ENCODE measurements around the gene ZNRF1. TPM values are rescaled to one million over a fixed set of nuclear protein-coding genes. Genes with fewer than 3 reads are reported as not detected.
A peak's percentile ranks its signal among the peaks of the same experiment; 100 is the strongest.

The ZNRF1 gene
- total RNA-seq, 2 donors from 2014 or later: 44.9 to 46.1 TPM

GRCh38 chr16:75110637-75111513 lies 112.1 kb downstream of the ZNRF1 start:
- peak; percentile 91 for TF ChIP-seq CTCF (conservative IDR thresholded peaks at IDR 0.05)
- Histone ChIP-seq H3K4me1 (ENCODE audit: control insufficient read depth, insufficient read depth, low read length) (no peaks in the 10 kb centered on the region), H3K27ac (ENCODE audit: low read depth, low read length) (peak overlapping the region; percentile 60), H3K4me3 (ENCODE audit: low read length) (no peak overlapping the region), H3K27me3 (ENCODE audit: control insufficient read depth, insufficient read depth, low read length, poor library complexity, severe bottlenecking) (no peaks in the 10 kb centered on the region), H3K9me3 (ENCODE audit: control insufficient read depth, low read length) (no peaks in the 10 kb centered on the region), H3K36me3 (ENCODE audit: control insufficient read depth, insufficient read depth, low read length) (no peaks in the 10 kb centered on the region), H3K9ac (ENCODE audit: extremely low read depth, low read length, poor library complexity, severe bottlenecking) (no peak overlapping the region)
- peak; percentile 96 for DNase-seq
- 37 to 51% methylated on average over 13 to 28 of the region's 28 CpGs for WGBS, 2 experiments (ENCODE audit: insufficient coverage in 1 of 2, insufficient read length in 1 of 2)
- Mint-ChIP-seq H3K4me1 (peaks cover 25% of the 10 kb centered on the region), H3K27ac (peak overlapping the region; percentile 87), H3K9me3 (no peaks in the 10 kb centered on the region), H3K36me3 (ENCODE audit: low read depth) (peaks cover 10% of the 10 kb centered on the region), H3K27me3 (ENCODE audit: insufficient read depth) (no peaks in the 10 kb centered on the region), H3K4me3 (peak overlapping the region; percentile 23)

- H3K27ac Mint-ChIP-seq: no peak overlapping the region
- 58 to 70% methylated on average over 4 to 7 of the region's 7 CpGs for WGBS, 2 experiments (ENCODE audit: insufficient coverage in 1 of 2, insufficient read length in 1 of 2)
- TF ChIP-seq CTCF (conservative IDR thresholded peaks at IDR 0.05): peak; percentile 1
- Histone ChIP-seq H3K9ac (ENCODE audit: extremely low read depth, low read length, poor library complexity, severe bottlenecking) (no peak overlapping the region), H3K27me3 (ENCODE audit: control insufficient read depth, insufficient read depth, low read length, poor library complexity, severe bottlenecking) (no peaks in the 10 kb centered on the region), H3K4me3 (ENCODE audit: low read length) (no peak overlapping the region), H3K36me3 (ENCODE audit: control insufficient read depth, insufficient read depth, low read length) (no peaks in the 10 kb centered on the region), H3K9me3 (ENCODE audit: control insufficient read depth, low read length) (no peaks in the 10 kb centered on the region), H3K27ac (ENCODE audit: low read depth, low read length) (no peak overlapping the region), H3K4me1 (ENCODE audit: control insufficient read depth, insufficient read depth, low read length) (no peaks in the 10 kb centered on the region)
- peaks cover 29% of the 10 kb centered on the region for H3K4me1 Mint-ChIP-seq
- H3K27me3 Mint-ChIP-seq (ENCODE audit: insufficient read depth): no peaks in the 10 kb centered on the region
- no peak overlapping the region for H3K4me3 Mint-ChIP-seq
- no peak for DNase-seq
- peaks cover 8% of the 10 kb centered on the region for H3K36me3 Mint-ChIP-seq (ENCODE audit: low read depth)
- peaks cover under 1% of the 10 kb centered on the region for H3K9me3 Mint-ChIP-seq
Observed at GRCh38 chr16:75111514-75111940, 112.7 kb downstream of the ZNRF1 start.

- Mint-ChIP-seq H3K27me3 (ENCODE audit: insufficient read depth) (no peaks in the 10 kb centered on the region), H3K4me3 (no peak overlapping the region)
Observed at GRCh38 chr16:75111961-75112733, 113.3 kb downstream of the ZNRF1 start.

More at GRCh38 chr16:75111961-75112733, 113.3 kb downstream of the ZNRF1 start:
- DNase-seq: peak; percentile 70
- H3K27ac Mint-ChIP-seq: peak overlapping the region; percentile 26
- H3K9me3 ChIP-seq (ENCODE audit: control insufficient read depth, low read length): no peaks in the 10 kb centered on the region
- H3K36me3 ChIP-seq (ENCODE audit: control insufficient read depth, insufficient read depth, low read length): no peaks in the 10 kb centered on the region
- H3K9me3 Mint-ChIP-seq: peaks cover 6% of the 10 kb centered on the region
- no peak overlapping the region for H3K9ac ChIP-seq (ENCODE audit: extremely low read depth, low read length, poor library complexity, severe bottlenecking)
- no peak overlapping the region for H3K4me3 ChIP-seq (ENCODE audit: low read length)
- 91 to 96% methylated on average over 18 to 26 of the region's 26 CpGs for WGBS, 2 experiments (ENCODE audit: insufficient coverage in 1 of 2, insufficient read length in 1 of 2)
- no peaks in the 10 kb centered on the region for H3K27me3 ChIP-seq (ENCODE audit: control insufficient read depth, insufficient read depth, low read length, poor library complexity, severe bottlenecking)
- H3K27ac ChIP-seq (ENCODE audit: low read depth, low read length): no peak overlapping the region
- H3K4me1 Mint-ChIP-seq: peaks cover 29% of the 10 kb centered on the region
- TF ChIP-seq CTCF (conservative IDR thresholded peaks at IDR 0.05): no peak
- no peaks in the 10 kb centered on the region for H3K4me1 ChIP-seq (ENCODE audit: control insufficient read depth, insufficient read depth, low read length)
- peaks cover 1% of the 10 kb centered on the region for H3K36me3 Mint-ChIP-seq (ENCODE audit: low read depth)

Measured in endodermal cell (in vitro differentiated cells).